GM19043 (cell line): Measurements from ENCODE around the gene PTGES2.
"Not testable (repeated sequence)": the region's sequence is repeated elsewhere in the genome, so short reads cannot be mapped to it uniquely, and the experiment has no call there.

ENCODE experiments used
- ATAC-seq: cut with Tn5 transposase; IDR thresholded peaks from one replicate; pipeline ENCODE4 v1.9.1; 2021; ENCODE audit warnings: low read depth; ENCODE audit not compliant: unreplicated experiment

PTGES2 gene

DNA sequence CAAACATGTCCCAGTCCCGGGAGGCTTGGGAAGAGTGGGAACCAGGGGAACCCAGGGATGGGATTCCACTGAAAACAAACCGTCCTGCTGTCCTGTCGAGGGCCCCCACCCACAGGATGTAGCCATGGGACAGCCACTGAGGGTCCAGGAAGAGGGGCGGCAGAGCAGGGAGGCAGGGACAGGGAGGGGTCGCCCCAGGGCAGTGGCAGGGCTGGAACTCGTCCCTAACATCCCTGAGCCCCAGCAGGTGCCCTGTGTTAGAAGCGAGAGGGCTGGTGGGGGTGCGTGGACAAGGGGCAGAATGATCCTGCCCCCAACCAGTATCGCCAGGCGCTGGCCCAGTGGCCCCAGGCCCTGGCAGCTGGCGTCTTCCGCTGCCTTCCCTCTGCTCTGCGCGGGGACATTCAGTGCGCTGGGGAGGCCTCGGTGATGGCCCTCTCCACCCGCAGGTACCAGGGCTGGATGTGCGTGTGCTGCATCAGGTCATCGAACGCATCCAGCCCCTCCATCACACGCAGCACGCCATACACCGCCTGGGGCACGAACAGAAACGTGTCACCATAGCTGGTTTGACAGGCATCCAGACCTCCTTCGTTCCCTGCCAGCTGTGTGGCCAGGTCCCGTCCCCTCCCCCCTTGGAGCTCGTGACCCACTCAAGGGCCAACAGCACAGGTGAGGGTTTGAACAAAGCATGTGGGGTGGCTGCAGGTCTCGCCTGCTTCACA lies 6.6 kb downstream of the PTGES2 start:
- no peak for ATAC-seq

DNA sequence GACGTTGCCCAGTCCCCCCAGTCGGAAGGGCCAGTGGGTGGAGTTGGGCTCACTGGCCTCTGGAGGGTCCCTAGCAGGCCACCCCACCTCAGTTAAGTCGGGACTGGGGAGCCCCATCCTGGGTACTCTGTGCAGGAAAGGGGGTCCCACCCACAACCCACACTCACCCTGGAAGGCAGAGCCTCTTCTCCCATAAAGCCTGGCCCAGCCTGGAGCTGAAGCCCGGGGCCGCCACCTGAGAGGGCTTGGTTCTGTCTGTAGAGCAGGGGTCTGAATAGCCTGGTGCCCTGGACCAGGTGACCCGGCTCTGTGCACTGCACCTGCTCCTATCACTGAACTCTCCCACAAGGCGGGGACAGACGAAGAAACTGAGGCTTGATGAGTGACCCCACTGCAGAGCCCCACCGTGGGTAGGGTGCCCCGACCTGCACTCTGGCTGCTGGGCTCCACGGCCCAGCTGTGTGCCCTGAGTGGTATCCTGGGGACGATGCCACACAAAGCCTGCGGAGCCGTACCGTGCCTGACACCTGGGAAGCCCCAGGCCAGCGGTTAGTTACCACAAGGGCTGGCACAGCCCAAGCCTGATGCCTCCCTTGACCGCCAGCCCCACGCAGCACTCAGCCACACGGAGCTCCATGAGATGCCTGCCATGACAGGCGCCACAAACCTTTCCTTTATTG lies 7.3 kb downstream of the PTGES2 start:
- ATAC-seq: no peak

DNA sequence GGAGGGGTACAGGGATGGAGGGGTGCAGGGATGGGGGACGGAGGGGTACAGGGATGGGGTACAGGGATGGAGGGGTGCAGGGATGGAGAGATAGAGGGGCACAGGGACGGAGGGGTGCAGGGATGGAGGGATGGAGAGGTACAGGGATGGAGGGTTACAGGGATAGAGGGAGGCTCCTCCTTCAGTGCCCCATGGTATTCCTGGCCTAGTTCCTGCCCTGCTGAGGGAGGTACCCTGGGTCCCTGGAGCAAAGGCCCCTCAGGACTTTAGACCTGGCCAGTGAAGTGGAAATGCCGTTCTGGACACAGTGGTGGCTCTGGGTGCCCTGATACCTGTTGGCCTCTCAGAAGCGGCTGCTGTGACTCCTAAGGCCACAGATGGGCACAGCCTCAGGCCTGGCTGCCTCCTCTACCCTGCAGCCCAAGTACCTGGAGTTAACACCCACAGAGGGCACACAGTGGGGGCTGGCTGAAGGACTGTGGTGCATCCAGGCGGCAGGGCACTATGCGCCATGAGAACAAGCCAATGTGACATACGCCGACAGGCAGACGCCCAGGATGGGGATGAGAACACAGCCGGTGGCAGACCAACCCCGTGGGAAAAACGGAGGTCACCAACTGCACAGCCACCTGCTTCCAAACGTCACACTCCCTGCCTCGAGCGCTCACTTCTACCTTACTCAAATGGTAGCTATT lies 8.4 kb downstream of the PTGES2 start:
- ATAC-seq: no peak

DNA sequence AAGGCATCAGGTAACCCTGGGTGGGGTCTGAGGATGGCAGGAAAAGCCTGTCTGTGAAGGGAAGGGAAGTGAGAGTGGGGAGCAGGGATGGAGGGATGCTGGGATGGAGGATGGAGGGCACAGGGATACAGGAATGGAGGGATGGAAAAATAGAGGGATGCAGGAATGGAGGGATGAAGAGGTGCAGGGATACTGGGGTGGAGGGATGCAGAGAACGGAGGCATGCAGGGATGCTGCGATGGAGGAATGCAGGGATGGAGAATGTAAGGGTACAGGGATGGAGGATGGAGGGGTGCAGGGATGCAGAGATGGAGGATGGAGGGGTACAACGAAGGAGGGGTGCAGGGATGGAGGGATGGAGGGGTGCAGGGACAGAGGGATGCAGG lies 9.1 kb downstream of the PTGES2 start:
- no peak for ATAC-seq

DNA sequence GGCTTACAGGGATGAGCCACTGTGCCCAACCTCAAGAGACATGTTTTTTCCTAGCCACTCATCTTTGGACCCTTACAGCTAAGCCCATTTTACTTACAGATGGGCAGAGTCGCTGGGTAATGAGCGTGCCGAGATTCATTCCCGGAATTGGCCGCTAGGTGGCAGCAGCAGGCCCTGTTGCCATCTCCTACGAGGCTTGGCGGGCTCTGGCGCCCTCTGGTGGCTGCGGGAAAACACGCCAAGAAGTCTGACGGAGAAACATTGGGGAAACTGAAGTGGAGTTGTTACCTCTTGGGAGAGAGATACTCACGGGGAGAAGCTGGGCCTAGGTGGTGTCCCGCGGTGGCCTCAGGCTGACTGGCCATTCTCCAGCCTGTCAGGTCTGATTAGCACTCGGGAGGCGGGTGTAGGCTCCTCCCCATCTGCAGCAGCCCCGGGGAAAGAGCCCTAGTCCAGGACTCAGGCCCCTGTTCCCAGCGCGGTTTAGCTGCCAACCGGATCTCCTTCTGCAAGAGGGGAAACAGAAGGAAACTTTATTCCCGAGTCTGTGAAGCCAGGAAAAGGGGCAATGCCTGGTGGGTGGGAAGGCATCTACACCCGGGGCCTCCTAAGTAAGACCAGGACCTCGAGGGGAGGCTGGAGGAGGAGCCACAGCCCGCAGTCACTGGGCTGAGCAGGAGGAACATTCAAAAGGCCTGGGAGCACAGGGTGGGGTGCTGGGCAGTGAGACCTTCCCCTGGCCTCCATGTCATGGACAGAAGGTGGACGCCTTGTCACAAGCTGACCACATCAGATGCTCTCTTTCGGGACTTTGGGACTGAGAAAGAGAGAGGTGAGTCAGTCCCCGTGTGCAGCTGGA lies 9.7 kb downstream of the PTGES2 start:
- ATAC-seq: no peak

DNA sequence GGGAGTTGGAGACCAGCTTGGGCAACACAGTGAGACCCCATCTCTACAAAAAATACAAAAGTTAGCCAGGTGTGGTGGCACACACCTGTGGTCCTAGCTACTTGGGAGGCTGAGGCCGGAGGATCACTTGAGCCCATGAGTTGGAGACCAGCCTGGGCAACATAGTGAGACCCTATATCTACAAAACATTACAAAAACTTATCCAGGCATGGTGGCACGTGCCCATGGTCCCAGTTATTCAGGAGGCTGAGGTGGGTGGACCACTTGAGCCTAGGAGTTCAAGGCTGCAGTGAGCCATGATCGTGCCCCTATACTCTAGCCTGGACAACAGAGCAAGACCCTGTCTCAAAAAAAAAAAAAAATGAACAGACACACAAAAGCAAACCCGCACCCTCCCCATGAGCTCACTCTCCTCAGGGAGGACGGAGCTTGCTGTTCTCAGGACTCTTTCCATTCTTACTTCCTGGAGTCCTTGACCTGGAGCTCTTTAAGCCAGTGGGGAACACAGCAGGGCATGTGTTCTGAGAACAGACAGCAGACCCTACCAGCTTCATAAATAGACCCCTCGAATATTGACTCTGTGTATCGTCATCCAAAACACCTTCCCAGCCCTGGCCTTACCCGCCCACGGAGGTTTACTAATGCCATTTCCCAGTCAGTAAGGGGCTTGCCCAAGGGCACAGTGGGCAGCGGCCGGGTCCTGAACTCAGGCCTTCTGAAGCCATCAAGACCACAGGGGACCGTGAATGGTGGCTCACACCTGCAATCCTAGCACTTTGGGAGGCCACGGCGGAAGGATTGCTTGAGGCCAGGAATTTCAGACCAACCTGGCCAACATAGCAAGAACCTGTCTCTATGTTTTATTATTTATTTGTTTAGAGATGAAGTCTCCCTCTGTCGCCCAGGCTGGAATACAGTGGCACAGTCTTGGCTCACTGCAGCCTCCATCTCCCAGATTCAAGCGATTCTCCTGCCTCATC lies 11.1 kb downstream of the PTGES2 start:
- no peak for ATAC-seq

DNA sequence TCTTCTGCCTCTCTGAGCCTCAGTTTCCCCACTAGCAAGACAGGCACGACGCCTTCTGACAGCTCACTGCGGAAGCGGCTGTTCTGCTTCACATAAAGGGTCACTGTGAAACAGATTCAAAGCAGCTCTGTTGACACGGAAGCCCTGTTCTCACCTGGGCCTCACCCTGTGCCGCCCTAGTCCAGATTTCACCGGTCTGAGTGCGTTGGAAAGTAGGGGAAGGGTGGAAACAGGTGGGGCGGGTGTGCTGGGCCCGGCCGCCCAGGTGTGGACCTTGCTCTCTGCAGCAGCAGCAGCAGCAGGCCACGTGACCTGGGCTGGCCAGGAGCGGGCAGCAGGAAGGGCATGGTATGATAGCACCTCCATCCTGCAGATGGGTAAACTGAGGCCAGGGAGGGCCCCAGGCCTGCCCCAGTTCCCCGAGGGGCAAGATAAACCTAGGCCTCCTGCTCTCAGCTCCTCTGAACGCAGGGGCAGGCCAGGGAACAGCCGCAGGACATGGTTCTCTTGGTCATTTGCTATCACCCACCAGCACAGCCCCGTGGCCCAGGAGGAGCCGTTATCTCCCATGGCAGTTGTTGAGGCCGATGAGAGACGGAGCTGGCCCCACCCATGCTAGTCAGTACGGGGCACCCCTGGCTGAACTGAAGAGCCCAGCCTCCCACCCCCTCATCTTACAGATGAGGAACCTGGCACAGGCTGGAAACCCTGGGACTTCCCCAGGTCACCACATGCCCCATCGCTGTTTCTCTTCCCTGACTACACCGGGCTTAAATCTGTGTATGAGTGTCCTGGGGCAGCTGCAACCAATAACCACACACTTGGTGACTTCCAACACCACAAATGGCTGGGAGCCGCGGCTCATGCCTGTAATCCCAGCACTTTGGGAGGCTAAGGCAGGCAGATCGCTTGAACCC lies 12.1 kb downstream of the PTGES2 start:
- ATAC-seq: no peak

DNA sequence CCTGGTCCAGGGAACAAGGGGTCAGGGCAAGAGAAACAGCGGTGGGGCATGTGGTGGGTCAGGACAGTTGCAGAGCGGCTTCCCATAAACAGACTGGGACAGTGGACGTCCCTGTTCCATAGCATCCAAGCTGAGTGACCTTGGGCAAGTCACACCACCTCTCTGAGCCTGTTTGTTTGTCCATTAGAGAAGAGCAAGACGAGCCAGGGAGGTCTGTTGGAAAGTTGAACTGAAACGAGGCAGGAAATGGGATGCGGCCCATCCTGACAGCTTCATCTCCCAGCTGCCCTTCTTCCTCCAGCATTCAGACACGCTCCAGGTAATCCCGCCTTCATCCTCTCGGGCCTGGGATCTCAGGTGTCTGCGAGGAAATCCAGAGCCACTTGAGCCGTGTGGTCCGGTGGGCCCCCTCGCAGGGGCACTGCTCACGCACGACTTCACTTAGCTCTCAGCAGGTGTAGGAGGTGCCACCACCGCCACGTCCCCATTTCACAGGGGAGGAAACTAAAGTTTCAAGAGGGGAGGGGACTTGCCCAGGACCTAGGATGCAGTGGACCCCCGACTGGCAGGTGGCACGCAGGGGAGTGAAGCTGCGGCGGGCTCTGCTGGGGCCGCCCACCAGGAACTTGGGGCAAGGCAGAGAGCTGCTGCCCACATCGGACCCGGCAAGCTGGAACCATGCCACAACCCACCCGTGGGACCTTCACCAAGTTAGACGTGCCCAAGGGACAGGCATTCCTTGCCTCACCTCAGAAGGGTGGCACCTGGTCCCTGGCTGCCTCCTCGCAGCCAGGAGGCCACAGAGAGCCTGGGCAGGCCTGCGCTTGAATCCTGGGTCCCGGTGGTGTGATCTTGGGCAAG lies 13.0 kb downstream of the PTGES2 start:
- no peak for ATAC-seq

DNA sequence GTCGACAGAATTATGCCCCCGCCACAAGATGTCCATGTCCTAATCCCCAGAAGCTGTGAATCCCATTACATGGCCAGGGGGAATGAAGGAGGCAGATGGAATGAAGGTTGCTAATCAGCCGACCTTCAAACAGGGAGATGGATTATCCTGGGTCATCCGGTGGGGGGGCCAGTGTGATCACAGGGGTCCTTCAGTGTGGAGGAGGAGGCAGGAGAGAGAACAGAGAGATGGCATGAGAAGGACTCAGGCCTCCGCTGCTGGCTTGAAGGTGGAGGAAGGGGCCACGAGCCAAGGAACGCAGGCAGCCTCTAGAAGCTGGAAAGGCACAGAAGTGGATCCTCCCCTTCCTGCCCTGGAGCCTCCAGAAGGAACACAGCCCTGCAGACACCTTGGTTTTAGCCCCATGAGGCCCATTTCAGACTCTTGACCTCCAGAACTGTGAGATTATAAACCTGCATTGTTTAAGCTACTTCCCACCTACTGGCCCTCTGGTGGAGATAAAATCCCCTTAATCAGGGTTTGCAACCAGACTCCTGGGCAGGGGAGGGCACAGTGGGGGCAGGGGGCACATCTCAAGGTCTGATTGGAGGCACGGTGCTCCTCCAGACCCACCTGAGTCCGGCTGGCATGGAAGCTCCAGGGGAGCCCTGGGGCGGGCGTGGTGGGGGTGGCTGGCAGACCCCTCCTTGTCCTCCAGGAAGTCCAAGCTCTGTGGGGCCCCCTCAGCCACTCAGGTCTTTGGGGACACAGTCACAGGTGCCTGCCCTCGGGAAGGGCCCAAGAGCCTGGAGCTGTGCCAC lies 13.8 kb downstream of the PTGES2 start:
- no peak for ATAC-seq

DNA sequence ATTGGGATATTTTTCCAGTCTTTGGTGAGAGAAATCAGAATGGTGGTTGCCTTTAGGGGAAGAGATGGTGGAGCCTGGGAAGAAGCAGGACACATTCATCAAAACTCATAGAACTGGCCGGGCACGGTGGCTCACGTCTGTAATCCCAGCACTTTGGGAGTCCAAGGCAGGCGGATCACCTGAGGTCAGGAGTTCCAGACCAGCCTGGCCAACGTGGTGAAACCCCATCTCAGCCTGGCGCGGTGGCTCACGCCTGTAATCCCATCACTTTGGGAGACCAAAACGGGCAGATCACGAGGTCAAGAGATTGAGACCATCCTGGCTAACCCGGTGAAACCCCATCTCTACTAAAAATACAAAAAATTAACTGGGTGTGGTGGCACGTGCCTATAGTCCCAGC lies 15.8 kb downstream of the PTGES2 start:
- not testable (repeated sequence) for ATAC-seq

DNA sequence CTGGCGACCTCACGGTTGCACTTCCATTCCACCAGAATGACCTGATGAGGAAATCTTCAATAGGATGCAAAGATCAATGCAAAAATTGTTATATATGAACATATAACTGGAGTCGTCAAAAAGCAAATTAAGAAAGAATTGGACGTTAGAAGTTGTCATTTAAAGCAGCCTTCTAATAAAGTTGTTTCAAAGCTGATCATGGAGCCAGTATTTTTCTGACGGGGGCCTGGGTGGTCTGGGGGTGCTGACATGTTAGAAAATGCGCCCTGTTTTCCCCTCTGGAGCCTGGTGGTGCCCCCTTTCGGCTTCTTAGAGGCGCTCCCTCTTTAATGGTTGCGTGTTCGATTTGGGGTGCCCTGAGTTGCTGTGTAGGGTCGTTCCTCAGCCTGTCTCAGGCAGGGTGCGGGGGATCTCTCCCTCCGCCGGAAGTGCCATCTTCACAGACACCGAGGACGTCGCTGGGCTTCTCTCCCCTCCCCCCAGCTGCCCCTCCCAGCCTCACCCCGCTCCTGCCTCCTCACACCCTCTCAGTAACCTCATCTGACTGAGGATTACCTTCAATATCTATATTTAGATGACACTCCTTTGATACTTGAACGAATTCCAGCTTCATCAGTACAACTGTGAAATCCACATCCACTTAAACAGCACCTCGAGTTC lies 18.3 kb downstream of the PTGES2 start:
- no peak for ATAC-seq

DNA sequence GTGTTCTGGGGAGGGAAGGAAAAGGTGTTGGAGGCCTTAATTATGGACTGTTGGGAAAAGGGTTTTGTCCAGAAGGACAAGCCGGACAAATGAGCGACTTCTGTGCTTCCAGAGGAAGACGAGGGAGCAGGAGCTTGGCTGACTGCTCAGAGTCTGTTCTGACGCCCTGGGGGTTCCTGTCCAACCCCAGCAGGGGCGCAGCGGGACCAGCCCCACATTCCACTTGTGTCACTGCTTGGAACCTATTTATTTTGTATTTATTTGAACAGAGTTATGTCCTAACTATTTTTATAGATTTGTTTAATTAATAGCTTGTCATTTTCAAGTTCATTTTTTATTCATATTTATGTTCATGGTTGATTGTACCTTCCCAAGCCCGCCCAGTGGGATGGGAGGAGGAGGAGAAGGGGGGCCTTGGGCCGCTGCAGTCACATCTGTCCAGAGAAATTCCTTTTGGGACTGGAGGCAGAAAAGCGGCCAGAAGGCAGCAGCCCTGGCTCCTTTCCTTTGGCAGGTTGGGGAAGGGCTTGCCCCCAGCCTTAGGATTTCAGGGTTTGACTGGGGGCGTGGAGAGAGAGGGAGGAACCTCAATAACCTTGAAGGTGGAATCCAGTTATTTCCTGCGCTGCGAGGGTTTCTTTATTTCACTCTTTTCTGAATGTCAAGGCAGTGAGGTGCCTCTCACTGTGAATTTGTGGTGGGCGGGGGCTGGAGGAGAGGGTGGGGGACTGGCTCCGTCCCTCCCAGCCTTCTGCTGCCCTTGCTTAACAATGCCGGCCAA lies 19.1 kb downstream of the PTGES2 start:
- no peak for ATAC-seq

DNA sequence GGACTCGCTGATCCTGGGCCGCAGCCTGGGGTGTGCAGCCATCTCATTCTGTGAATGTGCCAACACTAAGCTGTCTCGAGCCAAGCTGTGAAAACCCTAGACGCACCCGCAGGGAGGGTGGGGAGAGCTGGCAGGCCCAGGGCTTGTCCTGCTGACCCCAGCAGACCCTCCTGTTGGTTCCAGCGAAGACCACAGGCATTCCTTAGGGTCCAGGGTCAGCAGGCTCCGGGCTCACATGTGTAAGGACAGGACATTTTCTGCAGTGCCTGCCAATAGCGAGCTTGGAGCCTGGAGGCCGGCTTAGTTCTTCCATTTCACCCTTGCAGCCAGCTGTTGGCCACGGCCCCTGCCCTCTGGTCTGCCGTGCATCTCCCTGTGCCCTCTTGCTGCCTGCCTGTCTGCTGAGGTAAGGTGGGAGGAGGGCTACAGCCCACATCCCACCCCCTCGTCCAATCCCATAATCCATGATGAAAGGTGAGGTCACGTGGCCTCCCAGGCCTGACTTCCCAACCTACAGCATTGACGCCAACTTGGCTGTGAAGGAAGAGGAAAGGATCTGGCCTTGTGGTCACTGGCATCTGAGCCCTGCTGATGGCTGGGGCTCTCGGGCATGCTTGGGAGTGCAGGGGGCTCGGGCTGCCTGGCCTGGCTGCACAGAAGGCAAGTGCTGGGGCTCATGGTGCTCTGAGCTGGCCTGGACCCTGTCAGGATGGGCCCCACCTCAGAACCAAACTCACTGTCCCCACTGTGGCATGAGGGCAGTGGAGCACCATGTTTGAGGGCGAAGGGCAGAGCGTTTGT lies 19.9 kb downstream of the PTGES2 start:
- ATAC-seq: no peak

DNA sequence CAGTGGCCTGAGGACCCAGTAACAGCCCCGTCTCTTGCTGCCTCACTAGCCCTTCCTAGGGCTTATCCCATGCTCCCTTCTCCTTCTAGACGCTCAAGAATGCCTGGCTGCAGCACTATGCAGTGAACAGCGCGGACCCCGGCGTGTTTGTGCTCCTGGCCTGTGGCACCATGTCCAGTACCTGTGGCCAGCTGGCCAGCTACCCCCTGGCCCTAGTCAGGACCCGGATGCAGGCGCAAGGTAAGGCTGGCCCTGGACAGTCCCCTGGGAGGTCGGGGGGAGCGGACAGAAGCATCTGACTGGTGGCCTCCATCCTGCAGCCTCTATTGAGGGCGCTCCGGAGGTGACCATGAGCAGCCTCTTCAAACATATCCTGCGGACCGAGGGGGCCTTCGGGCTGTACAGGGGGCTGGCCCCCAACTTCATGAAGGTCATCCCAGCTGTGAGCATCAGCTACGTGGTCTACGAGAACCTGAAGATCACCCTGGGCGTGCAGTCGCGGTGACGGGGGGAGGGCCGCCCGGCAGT lies 20.5 kb downstream of the PTGES2 start:
- no peak for ATAC-seq
